GM19397 (cell line): ENCODE data around the gene RNF182.
"Not testable (repeated sequence)": the region's sequence is repeated elsewhere in the genome, so short reads cannot be mapped to it uniquely, and the experiment has no call there.

ENCODE experiments used
- ATAC-seq: cut with Tn5 transposase; IDR thresholded peaks from one replicate; pipeline ENCODE4 v1.9.1; 2021; ENCODE audit warnings: mild to moderate bottlenecking, moderate library complexity; ENCODE audit not compliant: unreplicated experiment

The RNF182 gene

DNA sequence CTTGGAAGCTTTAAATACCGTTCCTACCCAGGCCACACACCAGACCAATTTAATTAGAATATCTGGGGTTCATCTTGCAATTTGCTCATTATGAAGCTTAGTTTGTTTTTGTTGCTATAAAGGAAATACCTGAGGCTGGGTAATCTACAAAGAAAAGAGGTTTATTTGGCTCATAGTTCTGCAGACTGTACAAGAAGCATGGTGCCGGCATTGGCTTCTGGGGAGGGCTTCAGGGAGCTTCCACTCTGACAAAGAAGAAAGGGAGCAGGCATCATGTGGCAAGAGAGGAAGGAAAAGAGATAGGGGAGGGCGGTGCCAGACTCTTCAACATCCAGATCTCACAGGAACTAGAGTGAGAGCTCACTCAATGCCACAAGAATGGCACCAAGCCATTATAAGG lies 73.6 kb downstream of the RNF182 start:
- ATAC-seq, result no peak

DNA sequence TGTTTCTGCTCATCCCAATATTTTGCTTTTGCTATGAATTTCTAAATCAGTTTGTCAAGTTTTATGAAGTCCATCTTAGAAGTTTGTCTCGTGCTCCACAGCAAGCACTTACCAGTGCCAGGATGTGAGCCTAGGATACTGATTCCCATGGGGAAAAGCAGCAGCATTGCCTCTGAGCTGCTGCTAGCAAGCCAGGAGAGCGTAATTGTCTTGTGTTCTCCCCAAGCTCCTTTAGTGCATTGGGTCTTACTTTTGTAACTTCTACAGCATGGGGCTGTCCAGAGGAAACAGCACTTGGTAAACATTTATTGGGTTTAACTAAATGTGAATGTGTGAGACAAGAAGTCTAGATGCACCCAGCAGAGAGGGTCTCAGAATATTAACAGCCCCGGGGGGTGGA lies 76.1 kb downstream of the RNF182 start:
- no peak for ATAC-seq

DNA sequence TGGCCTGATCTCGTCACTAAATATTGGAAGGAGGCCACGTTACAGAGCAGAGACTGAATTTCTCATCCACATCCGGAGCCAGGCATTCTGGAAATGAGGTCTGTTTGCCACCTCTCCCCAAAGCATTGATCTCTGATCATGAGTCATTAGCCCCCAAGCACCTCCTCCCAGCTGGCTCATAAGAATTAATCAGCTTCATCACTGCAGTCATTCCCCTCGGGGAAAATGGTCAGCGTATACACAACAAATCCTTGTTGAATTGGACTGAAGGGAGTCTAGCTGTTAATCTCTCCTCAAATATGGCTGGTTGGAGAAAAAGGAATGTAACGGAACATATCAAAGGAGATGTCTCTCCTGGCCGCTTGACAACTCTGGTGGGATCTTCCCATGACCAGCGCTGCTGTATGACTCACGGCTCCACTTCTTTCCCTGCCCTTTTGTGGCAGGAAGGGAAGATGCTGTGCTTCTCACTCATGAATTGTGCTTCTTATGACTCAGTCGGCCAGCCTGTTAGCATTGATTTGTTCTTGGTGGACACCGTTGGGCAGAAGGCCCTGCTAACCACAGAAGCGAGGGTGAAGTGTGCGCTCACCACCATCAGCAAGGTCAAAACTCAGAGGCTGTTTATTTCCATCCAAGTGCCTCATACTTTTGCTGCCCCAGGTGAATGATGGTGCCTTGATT lies 76.7 kb downstream of the RNF182 start:
- no peak for ATAC-seq

DNA sequence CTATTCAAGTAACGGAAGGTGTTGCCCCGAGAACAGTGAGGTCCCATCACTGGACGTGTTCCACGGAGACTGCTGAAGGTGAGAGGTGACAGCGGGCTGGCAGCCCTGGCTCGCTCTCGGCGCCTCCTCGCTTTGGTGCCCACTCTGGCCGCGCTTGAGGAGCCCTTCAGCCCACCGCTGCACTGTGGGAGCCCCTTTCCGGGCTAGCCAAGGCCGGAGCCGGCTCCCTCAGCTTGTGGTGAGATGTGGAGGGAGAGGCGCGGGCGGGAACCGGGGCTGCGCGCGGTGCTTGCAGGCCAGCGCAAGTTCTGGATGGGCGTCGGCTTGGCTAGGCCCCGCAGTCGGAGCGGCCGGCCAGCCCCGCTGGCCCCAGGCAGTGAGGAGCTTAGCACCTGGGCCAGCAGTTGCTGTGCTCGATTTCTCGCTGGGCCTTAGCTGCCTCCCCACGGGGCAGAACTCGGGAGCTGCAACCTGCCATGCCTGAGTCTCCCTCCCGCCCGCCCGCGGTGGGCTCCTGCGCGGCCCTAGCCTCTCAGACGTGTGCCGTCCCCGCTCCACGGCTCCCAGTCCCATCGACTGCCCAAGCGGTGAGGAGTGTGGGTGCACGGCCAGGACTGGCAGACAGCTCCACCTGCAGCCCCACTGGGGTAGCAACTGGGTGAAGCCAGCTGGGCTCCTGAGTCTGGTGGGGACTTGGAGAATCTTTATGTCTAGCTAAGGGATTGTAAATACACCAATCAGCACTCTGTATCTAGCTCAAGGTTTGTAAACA lies 77.6 kb downstream of the RNF182 start:
- ATAC-seq, result no peak

DNA sequence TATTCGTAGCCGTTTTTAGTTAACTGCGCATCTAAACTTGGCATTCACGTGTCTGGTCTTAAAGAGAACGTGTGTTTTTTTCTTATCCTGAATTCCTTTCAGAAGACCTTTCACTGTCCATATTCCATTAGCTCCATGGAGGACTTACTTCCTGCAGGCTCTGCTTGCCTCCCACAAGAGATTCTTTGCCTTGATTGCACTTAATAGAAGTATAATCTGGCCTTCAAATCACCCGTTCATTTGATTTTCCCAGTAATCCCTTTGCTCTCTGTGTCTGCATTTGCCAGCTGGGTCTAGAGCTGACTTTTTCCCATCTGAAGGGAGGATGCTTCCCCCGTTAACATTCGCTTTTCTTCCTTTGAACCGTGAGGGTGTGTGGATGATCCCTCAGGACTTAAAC lies 79.5 kb downstream of the RNF182 start:
- no peak for ATAC-seq

DNA sequence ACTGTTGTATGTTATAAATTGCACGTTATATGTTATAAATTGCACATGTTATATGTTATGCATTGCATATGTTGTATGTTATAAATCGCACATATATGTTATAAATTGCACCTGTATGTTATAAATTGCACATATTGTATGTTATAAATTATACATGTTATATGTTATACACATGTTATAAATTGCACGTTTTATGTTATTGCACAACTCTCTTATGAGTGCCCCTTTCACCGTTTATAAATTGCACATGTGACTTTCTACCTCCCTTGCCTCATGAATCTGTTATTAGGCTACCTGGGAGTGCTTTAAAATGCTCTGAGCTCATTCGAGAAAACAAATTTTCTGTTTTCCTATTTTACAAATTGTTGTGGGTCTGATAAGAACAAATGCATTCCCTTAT lies 84.1 kb downstream of the RNF182 start:
- no peak for ATAC-seq

DNA sequence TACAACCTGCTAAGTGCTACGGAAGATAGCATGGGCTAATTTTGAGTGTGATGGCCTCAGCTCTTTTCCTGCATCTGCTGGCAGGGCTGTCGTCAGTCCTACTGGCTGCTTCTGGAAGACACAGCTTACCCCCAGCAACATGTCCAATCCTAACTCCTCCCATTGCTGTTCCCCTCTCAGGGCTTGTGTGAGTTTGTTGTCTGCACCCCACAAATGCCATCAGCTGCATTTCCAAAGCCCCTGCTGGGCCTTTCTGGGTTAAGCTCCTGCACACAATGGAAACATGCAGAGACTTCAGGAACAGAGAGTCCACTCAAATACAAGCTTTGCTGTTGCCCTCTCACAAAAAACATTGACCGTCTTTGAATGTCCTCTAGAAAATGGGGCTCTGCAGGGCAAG lies 84.7 kb downstream of the RNF182 start:
- ATAC-seq, result no peak

DNA sequence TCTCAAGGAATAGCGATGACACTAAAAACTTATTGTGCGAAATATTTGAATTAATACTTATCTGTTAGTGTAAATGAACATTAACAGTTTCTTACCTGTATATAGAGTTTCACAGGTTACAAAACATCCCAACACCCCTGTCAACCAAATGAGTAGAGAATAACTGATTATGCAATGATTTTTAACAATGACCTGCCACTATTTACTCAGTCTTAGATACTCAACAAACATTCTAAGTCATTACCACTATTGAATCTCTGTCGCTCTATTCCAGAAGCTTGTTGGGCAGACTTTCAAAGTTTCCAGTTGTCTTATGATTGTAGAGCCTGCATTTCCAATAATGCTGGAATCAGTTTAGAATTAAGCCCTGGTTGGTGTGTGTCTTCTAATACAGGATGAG lies 85.5 kb downstream of the RNF182 start:
- no peak for ATAC-seq

DNA sequence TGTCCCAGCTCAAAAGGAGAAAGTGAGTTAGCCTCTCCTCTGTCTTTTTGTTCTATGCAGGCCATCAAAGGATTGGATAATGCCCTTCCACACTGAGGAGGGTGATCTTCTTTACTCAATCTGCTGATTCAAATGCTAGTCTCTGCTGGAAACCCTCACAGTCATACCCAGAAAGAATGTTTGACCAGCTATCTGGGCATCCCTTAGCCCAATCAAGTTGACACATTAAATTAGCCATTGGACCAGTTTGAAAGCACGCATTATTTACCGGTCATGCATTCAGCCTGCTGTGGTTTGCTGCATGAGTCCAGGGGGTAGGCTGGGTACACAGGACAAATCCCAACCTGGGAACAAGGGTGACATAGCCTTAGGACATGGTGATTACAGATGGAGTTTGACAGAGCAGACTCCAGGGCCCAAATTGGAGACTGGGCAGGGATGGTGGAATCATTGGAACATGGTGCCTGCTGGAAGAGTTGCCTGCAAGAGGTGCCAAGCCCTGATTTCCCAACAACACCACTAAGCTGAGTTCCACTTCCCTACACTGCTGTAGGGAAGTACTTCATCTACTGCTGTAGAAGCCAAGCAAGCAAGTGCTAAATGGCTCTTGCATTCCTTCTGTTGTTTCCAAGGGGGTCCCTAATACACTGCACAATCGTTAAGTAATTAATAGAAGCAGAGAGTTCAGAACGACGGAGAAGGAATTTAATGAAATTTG lies 87.7 kb downstream of the RNF182 start:
- no peak for ATAC-seq

DNA sequence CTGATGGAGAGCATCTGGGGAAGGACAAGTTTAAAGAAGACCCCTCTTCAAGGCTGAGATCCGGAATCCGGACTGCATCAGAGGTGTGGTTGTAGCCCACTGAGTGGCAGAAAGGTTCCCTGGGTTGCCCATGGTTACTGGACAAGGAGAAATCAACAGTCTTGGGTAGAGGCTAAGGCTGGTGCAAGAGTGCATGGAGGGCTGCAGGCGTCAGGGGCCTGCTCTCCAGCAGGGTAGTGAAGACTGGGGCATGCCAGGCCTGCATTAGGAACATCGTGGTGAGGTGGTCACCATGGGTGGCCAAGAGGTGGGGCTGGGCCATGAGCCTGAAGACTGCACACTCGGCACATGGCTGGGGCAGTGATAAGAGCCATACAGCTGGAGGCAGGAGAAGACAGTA lies 91.2 kb downstream of the RNF182 start:
- ATAC-seq, result no peak

DNA sequence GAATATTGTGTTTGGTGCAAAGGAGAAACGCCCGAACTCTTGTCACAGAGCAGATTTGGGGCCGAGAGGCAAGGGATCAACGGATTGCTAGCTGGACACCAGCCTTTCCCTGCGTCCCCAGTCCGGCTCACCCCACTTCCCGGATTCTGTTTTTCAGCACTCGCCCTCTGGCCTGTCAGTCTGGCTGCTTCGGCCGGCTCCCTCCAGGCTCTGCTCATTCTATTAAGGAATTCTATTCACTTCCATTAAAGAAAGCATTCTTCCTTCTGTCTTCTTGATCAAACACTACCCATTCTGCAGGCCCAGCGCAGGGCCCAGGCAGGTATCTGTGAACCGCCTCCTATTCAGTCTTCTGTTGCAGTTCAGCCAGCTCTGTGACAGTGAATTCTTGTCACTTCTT lies 91.7 kb downstream of the RNF182 start:
- no peak for ATAC-seq

DNA sequence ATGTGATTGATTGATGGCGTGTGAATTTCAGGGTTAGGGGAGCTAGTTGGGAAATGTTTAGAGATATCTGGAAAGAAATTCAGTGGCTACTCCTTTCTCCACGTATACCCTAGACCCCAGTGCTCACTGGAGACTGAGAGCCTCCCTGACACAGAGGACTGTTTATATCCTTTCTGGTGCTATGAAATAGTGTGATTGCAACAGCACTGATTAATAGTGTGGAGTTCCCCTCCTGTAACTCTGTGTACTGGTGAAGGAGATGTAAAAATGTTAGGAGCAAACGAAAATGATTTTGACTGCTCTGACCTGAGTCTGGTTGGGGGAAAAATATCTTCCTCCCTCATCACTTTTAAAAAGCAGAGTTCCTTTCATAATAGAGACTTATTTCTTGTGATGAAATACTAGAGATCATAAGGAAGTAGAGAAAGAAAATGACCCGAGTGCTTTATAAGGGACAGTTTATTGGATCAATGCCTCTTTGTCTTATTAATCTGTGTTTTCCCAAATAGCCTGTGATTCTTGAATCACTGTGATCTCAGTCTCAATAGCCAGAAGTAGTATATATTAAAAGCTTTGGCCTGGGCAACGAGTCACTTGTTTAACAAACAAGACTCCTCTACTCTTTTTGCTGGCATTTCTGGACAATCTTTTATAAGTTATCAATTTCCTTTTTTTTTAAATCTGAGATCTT lies 92.3 kb downstream of the RNF182 start:
- no peak for ATAC-seq

DNA sequence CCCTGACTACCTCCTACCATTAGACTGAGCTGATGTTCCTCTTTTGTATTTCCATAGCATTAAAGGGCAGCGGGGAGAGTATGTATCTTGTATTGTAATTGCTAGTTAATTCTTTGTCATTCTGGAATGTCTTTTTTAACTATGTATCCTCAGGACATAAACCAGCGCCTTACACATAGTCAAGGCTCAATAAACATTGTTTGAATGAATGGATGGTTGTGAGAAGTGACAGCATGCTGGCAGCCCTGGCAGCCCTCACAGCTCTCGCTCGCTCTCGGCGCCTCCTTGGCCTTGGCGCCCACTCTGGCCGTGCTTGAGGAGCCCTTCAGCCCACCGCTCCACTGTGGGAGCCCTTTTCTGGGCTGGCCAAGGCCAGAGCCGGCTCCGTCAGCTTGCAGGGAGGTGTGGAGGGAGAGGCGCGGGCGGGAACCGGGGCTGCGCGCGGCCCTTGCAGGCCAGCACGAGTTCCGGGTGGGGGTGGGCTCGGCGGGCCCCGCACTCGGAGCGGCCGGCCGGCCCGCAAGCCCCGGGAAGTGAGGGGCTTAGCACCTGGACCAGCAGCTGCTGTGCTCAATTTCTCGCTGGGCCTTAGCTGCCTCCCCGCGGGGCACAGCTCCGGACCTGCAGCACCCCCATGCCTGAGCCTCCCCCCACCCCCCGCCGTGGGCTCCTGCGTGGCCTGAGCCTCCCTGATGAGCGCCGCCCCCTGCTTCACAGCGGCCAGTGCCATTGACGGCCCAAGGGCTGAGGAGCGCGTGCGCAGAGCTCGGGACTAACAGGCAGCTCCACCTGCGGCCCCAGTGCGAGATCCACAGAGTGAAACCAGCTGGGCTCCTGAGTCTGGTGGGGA lies 93.1 kb downstream of the RNF182 start:
- no peak for ATAC-seq

DNA sequence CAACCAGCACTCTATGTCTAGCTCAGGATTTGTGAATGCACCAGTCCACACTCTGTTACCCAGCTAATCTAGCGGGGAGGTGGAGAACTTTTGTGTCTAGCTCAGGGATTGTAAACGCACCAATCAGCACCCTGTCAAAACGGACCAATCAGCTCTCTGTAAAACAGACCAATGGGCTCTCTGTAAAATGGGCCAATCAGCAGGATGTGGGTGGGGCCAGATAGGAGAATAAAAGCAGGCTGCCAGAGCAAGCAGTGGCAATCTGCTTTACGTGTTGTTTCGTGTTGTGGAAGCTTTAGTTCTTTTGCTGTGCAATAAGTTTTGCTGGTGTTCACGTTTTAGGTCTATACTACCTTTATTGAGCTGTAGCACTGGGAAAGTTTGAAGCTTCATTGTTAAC lies 93.8 kb downstream of the RNF182 start:
- ATAC-seq, result not testable (repeated sequence)

DNA sequence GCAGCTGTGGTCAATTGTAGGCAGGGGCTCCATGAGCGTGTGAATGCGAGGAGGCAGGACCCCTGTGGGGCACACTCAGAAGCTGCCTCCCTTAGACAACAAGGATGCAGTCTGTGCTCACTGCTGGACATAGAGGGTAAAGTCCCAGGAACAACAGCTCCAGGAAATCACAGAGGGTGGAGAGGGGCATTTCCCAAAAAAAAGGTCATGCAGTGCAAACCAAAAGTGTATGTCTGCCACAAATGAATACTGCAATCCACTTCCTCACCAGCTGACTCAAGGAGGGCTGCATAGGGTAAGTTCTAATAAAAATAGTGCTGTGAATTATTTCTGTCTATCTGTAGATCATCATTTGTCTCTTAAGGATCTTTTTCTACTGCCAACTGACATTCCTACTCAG lies 95.8 kb downstream of the RNF182 start:
- ATAC-seq, result no peak

DNA sequence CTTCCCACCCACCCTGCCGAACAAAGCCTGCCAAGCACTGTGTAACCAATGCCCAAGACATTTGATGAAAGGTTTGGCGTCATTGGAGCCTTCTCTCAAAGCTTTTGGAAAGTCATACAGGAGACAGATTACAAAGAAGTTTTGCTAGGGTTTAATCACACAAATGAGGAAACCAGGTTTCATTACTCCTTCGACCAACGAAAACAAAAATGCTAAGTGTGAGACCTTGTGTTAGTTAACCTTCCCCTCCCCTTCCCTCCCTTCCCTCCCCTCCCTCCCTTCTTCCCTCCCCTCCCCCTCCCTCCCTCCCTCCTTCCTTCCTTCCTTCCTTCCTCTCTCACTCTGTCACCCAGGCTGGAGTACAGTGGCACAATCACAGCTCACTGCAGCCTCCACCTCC lies 96.7 kb downstream of the RNF182 start:
- ATAC-seq, result no peak

DNA sequence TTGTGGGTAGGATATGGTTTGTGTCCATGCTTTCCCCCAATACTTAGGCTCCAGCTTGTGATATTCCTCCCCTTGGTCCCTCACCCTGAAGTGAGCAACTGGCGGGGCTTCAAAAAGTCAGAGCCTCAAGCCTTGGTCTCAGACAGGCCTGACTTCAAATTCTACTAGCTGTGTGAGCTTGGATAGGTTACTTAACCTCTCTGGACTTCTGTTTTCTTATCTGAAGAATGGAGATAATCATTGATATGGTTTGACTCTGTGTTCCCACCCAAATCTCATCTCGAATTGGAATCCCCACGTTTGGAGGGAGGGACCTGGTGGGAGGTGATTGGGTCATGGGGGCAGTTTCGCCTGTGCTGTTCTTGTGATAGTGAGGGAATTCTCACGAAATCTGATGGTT lies 97.9 kb downstream of the RNF182 start:
- ATAC-seq, result no peak

DNA sequence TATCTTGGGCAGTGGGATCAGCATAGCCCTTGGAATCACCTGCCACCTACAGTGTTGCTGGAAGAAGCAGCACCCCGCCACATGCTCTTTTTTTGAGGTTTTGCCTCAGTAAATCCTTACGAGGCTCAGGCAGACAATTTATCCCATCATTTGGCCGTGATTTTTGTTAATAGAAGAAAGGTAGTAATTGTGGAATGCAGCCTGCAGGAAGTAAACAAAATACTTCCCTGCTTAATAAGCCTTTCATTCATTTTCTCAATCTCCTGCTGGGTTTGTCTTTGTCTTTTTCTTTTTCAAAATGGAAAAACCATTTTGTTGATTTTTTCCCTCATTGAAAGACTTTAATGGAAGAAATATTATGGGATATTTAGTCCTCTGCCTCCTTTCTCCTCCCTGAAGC lies 99.1 kb downstream of the RNF182 start:
- ATAC-seq, result no peak

DNA sequence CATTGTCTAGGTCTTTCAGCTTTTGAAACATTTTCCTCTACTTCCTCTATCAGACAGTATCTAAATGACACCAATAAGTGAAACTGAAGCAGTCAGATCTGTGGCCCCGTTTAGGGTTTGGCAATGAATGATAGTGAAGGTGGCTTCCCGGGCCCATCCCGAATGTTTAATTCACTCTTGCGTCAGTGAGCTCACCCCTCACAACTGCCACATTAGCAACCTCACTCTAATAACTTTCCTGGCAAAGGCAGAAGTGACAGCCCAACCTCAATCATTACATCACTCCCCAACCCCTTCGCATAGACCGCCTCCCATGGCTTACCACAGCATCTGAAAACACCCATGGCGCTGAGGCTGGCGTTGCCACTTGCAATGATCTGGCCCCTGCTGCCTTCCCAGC lies 100.4 kb downstream of the RNF182 start:
- no peak for ATAC-seq

DNA sequence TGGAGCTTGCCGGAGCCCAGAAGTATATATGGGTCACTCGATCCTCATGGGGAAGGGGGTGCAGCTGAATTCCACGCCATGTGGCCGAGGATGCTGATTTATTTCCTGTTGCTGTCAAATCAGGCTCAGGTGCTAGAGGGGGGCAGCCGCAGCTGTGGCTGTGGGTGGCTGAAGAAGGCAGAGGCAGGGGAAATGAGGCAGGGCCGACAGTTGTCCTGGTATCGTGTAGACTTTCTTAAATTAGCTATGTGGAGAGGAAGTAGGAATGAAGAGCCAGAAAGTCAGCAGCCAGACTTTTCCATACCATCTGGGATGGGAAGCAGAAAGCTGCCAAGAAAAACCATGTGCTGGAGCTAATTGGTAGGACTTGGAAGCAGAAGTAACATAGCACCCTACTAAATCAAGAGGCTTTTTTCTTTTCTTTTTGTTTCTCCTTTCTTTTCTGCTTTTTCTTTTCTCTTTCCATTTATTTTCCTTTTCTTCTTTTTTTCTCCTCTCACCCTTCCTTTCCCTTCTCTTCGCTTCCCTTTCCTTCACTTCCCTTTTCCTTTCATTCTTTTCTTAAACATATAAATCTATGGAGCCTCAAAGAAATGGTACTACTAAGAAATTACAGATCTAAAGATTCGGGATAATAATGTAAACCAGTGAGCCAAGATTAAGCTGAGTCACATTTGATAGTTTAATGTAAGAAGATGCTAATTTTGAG lies 102.2 kb downstream of the RNF182 start:
- ATAC-seq, result no peak
